SK-N-MC (cell line): ENCODE results near the gene MFSD12.

Experiments
- DNase-seq: peaks from one replicate; pipeline ENCODE4 v3.0.0-alpha.2; 2011; ENCODE audit warnings: low read depth, low spot score
- H3K27ac ChIP-seq: fragments of 200-600 bp; sonication (generic); 2 replicates; pipeline ENCODE4 v1.5.1; 2016; ENCODE audit warnings: mixed run types
- H3K36me3 ChIP-seq: fragments of 200-600 bp; sonication (generic); 2 replicates; pipeline ENCODE4 v1.6.1; 2017; ENCODE audit warnings: antibody characterized with exemption, low read length, mixed read lengths; ENCODE audit not compliant: insufficient read depth
- H3K4me3 ChIP-seq: fragments of 200-600 bp; sonication (generic); 2 replicates; pipeline ENCODE4 v1.5.1; 2016
- H3K9ac ChIP-seq: fragments of 200-600 bp; sonication (generic); 2 replicates; pipeline ENCODE4 v1.8.0; 2017; ENCODE audit warnings: mixed run types, mixed read lengths; ENCODE audit not compliant: insufficient read length
- H3K9me3 ChIP-seq: fragments of 200-600 bp; sonication (generic); 2 replicates; pipeline ENCODE4 v1.6.1; 2017; ENCODE audit warnings: low read depth, mild to moderate bottlenecking, antibody characterized with exemption, low read length, moderate library complexity, mixed read lengths
- EZH2 ChIP-seq: fragments of 200-600 bp; sonication (generic); IDR thresholded peaks from one replicate; pipeline ENCODE4 v1.6.1; 2017; ENCODE audit warnings: antibody characterized with exemption
- FOXP2 ChIP-seq: optimal IDR thresholded peaks from 2 replicates; pipeline ENCODE3; 2011; ENCODE audit warnings: mild to moderate bottlenecking, moderate library complexity; ENCODE audit not compliant: insufficient read depth; ENCODE audit errors: extremely low read length, control extremely low read depth
- POLR2AphosphoS5 ChIP-seq: IDR thresholded peaks from 2 replicates; pipeline ENCODE4 v1.6.1; 2012; ENCODE audit warnings: mild to moderate bottlenecking, low read depth, low read length, borderline replicate concordance

MFSD12 gene

GRCh38 chr19:3577723-3578344, 20.4 kb upstream of the MFSD12 start:
- no peak for DNase-seq
- H3K9ac ChIP-seq = no peak overlapping the region
- no peak overlapping the region for H3K4me3 ChIP-seq
- peaks cover 25% of the 10 kb centered on the region; the same call in 1 of the 2 replicates for H3K36me3 ChIP-seq
- TF ChIP-seq POLR2AphosphoS5 (no peak), FOXP2 (no peak), EZH2 (no peak)
- no peak overlapping the region for H3K27ac ChIP-seq
- H3K9me3 ChIP-seq = no peaks in the 10 kb centered on the region

- TF ChIP-seq EZH2 (no peak), FOXP2 (no peak), POLR2AphosphoS5 (no peak)
- Histone ChIP-seq H3K36me3 (peaks cover 25% of the 10 kb centered on the region; the same call in 1 of the 2 replicates), H3K4me3 (no peak overlapping the region), H3K27ac (no peak overlapping the region), H3K9ac (no peak overlapping the region), H3K9me3 (no peaks in the 10 kb centered on the region)
- no peak for DNase-seq
Observed at GRCh38 chr19:3576696-3577443, 19.5 kb upstream of the MFSD12 start.

GRCh38 chr19:3575949-3576673, 18.7 kb upstream of the MFSD12 start:
- Histone ChIP-seq H3K9ac (no peak overlapping the region), H3K36me3 (peaks cover 25% of the 10 kb centered on the region; the same call in 1 of the 2 replicates), H3K9me3 (no peaks in the 10 kb centered on the region), H3K27ac (no peak overlapping the region), H3K4me3 (no peak overlapping the region)
- DNase-seq = no peak
- TF ChIP-seq EZH2 (no peak), FOXP2 (no peak), POLR2AphosphoS5 (no peak)

DNA sequence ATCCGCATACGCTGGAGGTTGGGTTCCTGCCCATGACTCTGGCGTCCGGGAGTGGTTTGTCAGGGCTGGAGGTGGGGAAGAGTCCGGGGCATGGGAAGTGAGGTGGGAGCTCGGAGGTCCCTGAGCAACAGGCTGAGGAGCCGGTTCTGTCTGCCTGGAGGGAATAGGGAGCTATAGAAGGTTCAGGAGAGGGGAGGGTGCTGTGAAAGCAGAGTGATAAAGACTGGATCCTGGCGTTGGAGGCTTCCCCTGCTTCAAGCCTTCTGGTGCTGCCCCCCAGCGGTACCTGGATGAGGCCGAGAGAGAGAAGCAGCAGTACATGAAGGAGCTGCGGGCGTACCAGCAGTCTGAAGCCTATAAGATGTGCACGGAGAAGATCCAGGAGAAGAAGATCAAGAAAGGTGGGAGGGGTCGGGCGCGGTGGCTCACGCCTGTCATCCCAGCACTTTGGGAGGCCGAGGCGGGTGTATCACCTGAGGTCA, 17.9 kb upstream of the MFSD12 start:
- Histone ChIP-seq H3K4me3 (no peak overlapping the region), H3K27ac (no peak overlapping the region), H3K9ac (no peak overlapping the region), H3K36me3 (peaks cover 25% of the 10 kb centered on the region; the same call in 1 of the 2 replicates), H3K9me3 (no peaks in the 10 kb centered on the region)
- DNase-seq = no peak
- TF ChIP-seq POLR2AphosphoS5 = no peak
- TF ChIP-seq EZH2 = no peak
- no peak for TF ChIP-seq FOXP2

DNA sequence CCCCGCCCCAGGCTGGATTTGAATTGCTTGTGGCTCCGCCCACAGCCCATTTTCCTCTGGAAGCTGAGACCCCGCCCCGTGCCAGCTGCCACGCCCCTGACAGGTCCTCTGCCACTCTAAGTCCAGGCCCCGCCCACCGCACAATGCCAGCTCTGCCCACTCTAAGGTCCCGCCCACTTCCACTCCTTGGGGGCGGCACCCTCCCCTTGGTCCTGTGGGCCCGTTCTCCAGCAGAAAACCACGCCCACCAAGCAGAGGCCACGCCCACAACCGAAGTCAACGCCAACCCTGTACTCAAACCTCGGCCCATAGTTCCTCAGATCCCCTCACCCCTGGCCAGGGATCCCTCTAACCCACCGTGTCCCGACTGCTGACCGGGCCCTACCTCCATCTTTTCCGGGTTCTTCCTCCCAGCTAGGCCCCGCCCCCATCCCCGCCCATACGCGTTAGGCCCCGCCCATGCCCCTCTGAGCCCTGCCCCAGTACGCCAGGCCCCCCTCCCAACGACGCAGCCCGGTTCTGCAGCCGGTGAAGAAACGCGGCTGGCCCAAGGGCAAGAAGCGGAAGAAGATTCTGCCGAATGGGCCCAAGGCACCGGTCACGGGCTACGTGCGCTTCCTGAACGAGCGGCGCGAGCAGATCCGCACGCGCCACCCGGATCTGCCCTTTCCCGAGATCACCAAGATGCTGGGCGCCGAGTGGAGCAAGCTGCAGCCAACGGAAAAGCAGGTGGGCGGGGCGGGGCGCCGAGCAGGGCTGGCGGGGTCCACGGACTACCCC, 16.7 kb upstream of the MFSD12 start:
- H3K4me3 ChIP-seq = peak overlapping the region; percentile 97
- peaks cover 25% of the 10 kb centered on the region; the same call in 1 of the 2 replicates for H3K36me3 ChIP-seq
- peak; percentile 79 for DNase-seq
- peak overlapping the region; percentile 92 for H3K9ac ChIP-seq
- H3K27ac ChIP-seq = no peak overlapping the region
- TF ChIP-seq EZH2 = no peak
- TF ChIP-seq FOXP2 = no peak
- TF ChIP-seq POLR2AphosphoS5 = no peak
- no peaks in the 10 kb centered on the region for H3K9me3 ChIP-seq

DNA sequence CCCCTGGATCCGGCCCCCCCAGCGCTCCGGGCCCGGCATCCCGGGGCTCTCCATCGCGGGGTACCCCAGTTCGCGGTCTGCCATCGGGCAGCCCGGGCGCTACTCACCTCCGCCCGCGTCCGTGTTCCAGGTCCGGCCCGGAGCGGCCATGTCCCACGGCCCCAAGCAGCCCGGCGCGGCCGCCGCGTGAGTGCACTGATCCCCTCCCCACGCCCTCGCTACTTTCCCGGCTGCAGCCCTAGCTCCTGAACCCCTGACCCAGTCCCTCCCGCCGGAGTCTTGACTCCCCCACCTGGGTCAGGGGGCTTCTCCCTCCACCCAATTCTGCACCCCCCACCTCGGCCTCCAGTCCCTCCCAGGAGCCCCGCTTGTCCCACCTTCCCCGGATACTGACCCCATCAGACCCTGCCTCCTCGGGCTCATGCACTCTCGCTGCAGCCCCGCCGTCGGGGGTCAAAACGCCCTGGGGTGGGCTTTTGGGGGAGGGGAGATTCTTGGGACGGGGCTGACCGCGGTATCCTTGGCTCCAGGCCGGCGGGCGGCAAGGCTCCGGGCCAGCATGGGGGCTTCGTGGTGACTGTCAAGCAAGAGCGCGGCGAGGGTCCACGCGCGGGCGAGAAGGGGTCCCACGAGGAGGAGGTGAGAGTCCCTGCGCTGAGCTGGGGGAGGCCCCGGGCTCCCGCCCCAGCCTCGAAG, 15.9 kb upstream of the MFSD12 start:
- no peak for DNase-seq
- no peaks in the 10 kb centered on the region for H3K9me3 ChIP-seq
- H3K36me3 ChIP-seq = peaks cover 25% of the 10 kb centered on the region; the same call in 1 of the 2 replicates
- H3K9ac ChIP-seq = peak overlapping the region; percentile 92
- H3K4me3 ChIP-seq = peak overlapping the region; percentile 97
- peak overlapping the region; percentile 79; the same call in 1 of the 2 replicates for H3K27ac ChIP-seq
- TF ChIP-seq FOXP2 (no peak), POLR2AphosphoS5 (peak; percentile 32; the same call in 1 of the 2 replicates), EZH2 (no peak)

GRCh38 chr19:3572855-3573161, 15.4 kb upstream of the MFSD12 start, which contains the start of gene HMG20B:
TSS of gene HMG20B (plus strand) at chr19:3572944. CDS start at chr19:3573310, 366 bp downstream.
- Histone ChIP-seq H3K9ac (peak within 1 kb of the TSS; percentile 92), H3K9me3 (no peaks in the 10 kb centered on the region), H3K4me3 (peak within 1 kb of the TSS; percentile 97), H3K36me3 (peaks cover 25% of the 10 kb centered on the region; the same call in 1 of the 2 replicates), H3K27ac (peak within 1 kb of the TSS; percentile 79; the same call in 1 of the 2 replicates)
- no peak for DNase-seq
- TF ChIP-seq FOXP2 = no peak
- TF ChIP-seq POLR2AphosphoS5 = no peak
- no peak for TF ChIP-seq EZH2
